Spleen (tissue), 11 donors: ENCODE results near the gene FRMD4B. TPM values are rescaled to one million over a fixed set of nuclear protein-coding genes. Genes with fewer than 3 reads are reported as not detected.

ENCODE experiments used
- DNase-seq: peaks from one replicate; pipeline ENCODE4 v3.0.0-alpha.2; 2020
- H3K27ac ChIP-seq, 8 donors: fragments of 200-600 bp; sonication (generic) in 7 of 8; 1 replicate in 4 of 8; 2 replicates in 4 of 8; pipeline versions ENCODE4 v1.5.0 to v1.8.0; 2016 to 2021; ENCODE audit warnings: inconsistent platforms in 4 of 8, mild to moderate bottlenecking in 4 of 8, moderate library complexity in 1 of 8
- H3K27me3 ChIP-seq, 7 donors: fragments of 200-600 bp; sonication (generic) in 6 of 7; replicated peaks in 1 of 7; 1 replicate in 4 of 7; 2 replicates in 3 of 7; pipeline versions ENCODE4 v1.5.0 to v1.8.0; 2016 to 2021; ENCODE audit warnings: inconsistent platforms in 3 of 7, mild to moderate bottlenecking in 1 of 7
- H3K36me3 ChIP-seq, 6 donors: fragments of 200-600 bp; sonication (generic) in 5 of 6; 1 replicate in 4 of 6; 2 replicates in 2 of 6; pipeline versions ENCODE4 v1.5.0 to v1.8.0; 2016 to 2021; ENCODE audit warnings: inconsistent platforms in 2 of 6
- H3K4me1 ChIP-seq, 6 donors: fragments of 200-600 bp; sonication (generic) in 5 of 6; 1 replicate in 3 of 6; 2 replicates in 3 of 6; pipeline versions ENCODE4 v1.5.0 to v1.8.0; 2016 to 2021; ENCODE audit warnings: inconsistent platforms in 3 of 6
- H3K4me3 ChIP-seq, 8 donors: fragments of 200-600 bp; sonication (generic) in 7 of 8; 1 replicate in 4 of 8; 2 replicates in 4 of 8; pipeline versions ENCODE4 v1.5.0 to v1.8.0; 2016 to 2021; ENCODE audit warnings: inconsistent platforms in 4 of 8, mild to moderate bottlenecking in 4 of 8, moderate library complexity in 2 of 8
- H3K9me3 ChIP-seq, 8 donors: fragments of 200-600 bp; sonication (generic) in 7 of 8; 1 replicate in 4 of 8; 2 replicates in 4 of 8; pipeline versions ENCODE4 v1.5.0 to v1.8.0; 2016 to 2021; ENCODE audit warnings: inconsistent platforms in 4 of 8
- CTCF ChIP-seq, 11 experiments: fragments of 200-600 bp in 7 of 11; fragments of 450-650 bp in 4 of 11; sonication (generic) in 4 of 11; IDR thresholded peaks in 8 of 11; conservative IDR thresholded peaks in 3 of 11; 1 replicate in 7 of 11; 2 replicates in 4 of 11; pipeline versions ENCODE4 v1.4.0 to v1.8.0; 2016 to 2021; ENCODE audit warnings: antibody characterized with exemption in 11 of 11, inconsistent platforms in 4 of 11, mild to moderate bottlenecking in 1 of 11
- POLR2A ChIP-seq, 3 donors: fragments of 450-650 bp; IDR thresholded peaks; one replicate each; pipeline ENCODE4 v1.5.1; 2017; ENCODE audit warnings: antibody characterized with exemption in 3 of 3, mild to moderate bottlenecking in 1 of 3
- POLR2AphosphoS5 ChIP-seq, 3 donors: sonication (generic); formaldehyde crosslinking; IDR thresholded peaks; one replicate each; pipeline ENCODE4 v1.5.1; 2017; ENCODE audit warnings: antibody characterized with exemption in 3 of 3
- WGBS, 5 donors: extraction: QIAGEN DNeasy Blood & Tissue Kit in 3 of 5; methylation state at CpG; one replicate each; pipeline versions ENCODE4 v1.1.5 to v1.1.7; 2013 to 2018; 5-methylcytosine and 5-hydroxymethylcytosine counted together
- intact Hi-C: fragments of 100-400 bp; cut with DNase I; formaldehyde crosslinking; loops from one replicate; pipeline ENCODE4 v1.15.0; 2023; ENCODE audit warnings: low total_unique reads
- polyA plus RNA-seq, 3 donors: library from polyadenylated mRNA; stranded (reverse); fragments of 200-250 nt; gene quantifications; one replicate each; pipeline ENCODE4 v1.2.1, GENCODE V29; 2013
- total RNA-seq, 7 donors: library from RNA; depleted of rRNA in 3 of 7; stranded (reverse); fragments of >200 nt in 3 of 7; fragmentation: NEBNext Ultra II Directional in 4 of 7; extraction: Animal tissue kit (Norgen Biotek cat#: 25700) in 4 of 7; gene quantifications; one replicate each; pipeline versions ENCODE4 v1.1.0 to v1.2.1, GENCODE V29; 2016 to 2021
- donor health status: healthy with polysubstance abuse.
- donor health status: DM: no; HTN: no; CAD: no; lungs with moderate emphysema.
- donor health status: DM: no; HTN: no; CAD: no.
- donor health status: Bipolar disorder and iron deficiency.
- donor health status: healthy.
- donor health status: DM: no; HTN: no; CAD: no.
- donor health status: DM: yes; HTN: yes; CAD: no.

The FRMD4B gene
- total and polyA plus RNA-seq, 10 donors, result 8.1 to 143 (median 112) TPM

- no peak for TF ChIP-seq CTCF (IDR thresholded peaks at IDR 0.05 in 8 of 11, conservative IDR thresholded peaks at IDR 0.05 in 3 of 11)
- no peak for TF ChIP-seq POLR2A (IDR thresholded peaks at IDR 0.05)
- TF ChIP-seq POLR2AphosphoS5 (IDR thresholded peaks at IDR 0.05), result no peak
- H3K27ac ChIP-seq, result no peak overlapping the region
- no peak for DNase-seq
- H3K27me3 ChIP-seq, result no peaks in the 10 kb centered on the region
- H3K9me3 ChIP-seq, result no peaks in the 10 kb centered on the region
- 91 to 98% (median 97%) methylated on average over 4 of the region's 4 CpGs for whole genome bisulfite sequencing, 5 donors
- H3K4me1 ChIP-seq, result peaks cover 0 to 14% (median 4%) of the 10 kb centered on the region in 6 donors
- H3K36me3 ChIP-seq, result peaks cover 0 to 97% (median 50%) of the 10 kb centered on the region in 6 donors
- intact Hi-C loops, result no loop called here
- H3K4me3 ChIP-seq, result no peak overlapping the region
Measured at GRCh38 chr3:69186575-69187093, 199.3 kb downstream of the FRMD4B start.

GRCh38 chr3:69182588-69183316 is 203.1 kb downstream of the FRMD4B start:
- WGBS, 5 donors, result 80 to 90% (median 86%) methylated on average over 8 of the region's 8 CpGs
- no peak overlapping the region for H3K4me3 ChIP-seq
- H3K9me3 ChIP-seq, result no peaks in the 10 kb centered on the region
- TF ChIP-seq CTCF (IDR thresholded peaks at IDR 0.05 in 8 of 11, conservative IDR thresholded peaks at IDR 0.05 in 3 of 11) (no peak), POLR2A (IDR thresholded peaks at IDR 0.05) (no peak)
- H3K4me1 ChIP-seq, result peaks cover 0 to 23% (median 11%) of the 10 kb centered on the region in 6 donors
- no peaks in the 10 kb centered on the region for H3K27me3 ChIP-seq
- DNase-seq, result no peak
- intact Hi-C loops, result no loop called here
- H3K36me3 ChIP-seq, result peaks cover 0 to 100% (median 58%) of the 10 kb centered on the region in 6 donors
- peak overlapping the region in 5 of 8 donors; percentile 12 to 40 (median 26) for H3K27ac ChIP-seq

GRCh38 chr3:69181592-69182211 is 204.2 kb downstream of the FRMD4B start:
- H3K4me3 ChIP-seq, result no peak overlapping the region
- H3K27ac ChIP-seq, result peak overlapping the region in 2 of 8 donors; percentile 26 to 40
- 76 to 84% (median 81%) methylated on average over 9 of the region's 9 CpGs for WGBS, 5 donors
- intact Hi-C loops, result no loop called here
- DNase-seq, result no peak
- H3K9me3 ChIP-seq, result no peaks in the 10 kb centered on the region
- H3K36me3 ChIP-seq, result peaks cover 0 to 98% (median 50%) of the 10 kb centered on the region in 6 donors
- peaks cover 0 to 23% (median 11%) of the 10 kb centered on the region in 6 donors for H3K4me1 ChIP-seq
- no peak for TF ChIP-seq POLR2A (IDR thresholded peaks at IDR 0.05)
- TF ChIP-seq POLR2AphosphoS5 (IDR thresholded peaks at IDR 0.05), result no peak
- TF ChIP-seq CTCF (IDR thresholded peaks at IDR 0.05 in 8 of 11, conservative IDR thresholded peaks at IDR 0.05 in 3 of 11), result no peak
- H3K27me3 ChIP-seq, result no peaks in the 10 kb centered on the region
